Hematopoietic multipotent progenitor cell treated with erythropoietin and hydrocortisone succinate and interleukin-3 and kit ligand, for 17 days (in vitro differentiated cells): ENCODE results near the gene ACBD6.
A peak's percentile ranks its signal among the peaks of the same experiment; 100 is the strongest.

Experiments used
- DNase-seq: peaks from one replicate; pipeline ENCODE4 v3.0.0-alpha.2; 2015; ENCODE audit warnings: low spot score

Gene ACBD6

GRCh38 chr1:180524915-180525714 lies 22.7 kb upstream of the ACBD6 start:
- DNase-seq, result no peak

DNA sequence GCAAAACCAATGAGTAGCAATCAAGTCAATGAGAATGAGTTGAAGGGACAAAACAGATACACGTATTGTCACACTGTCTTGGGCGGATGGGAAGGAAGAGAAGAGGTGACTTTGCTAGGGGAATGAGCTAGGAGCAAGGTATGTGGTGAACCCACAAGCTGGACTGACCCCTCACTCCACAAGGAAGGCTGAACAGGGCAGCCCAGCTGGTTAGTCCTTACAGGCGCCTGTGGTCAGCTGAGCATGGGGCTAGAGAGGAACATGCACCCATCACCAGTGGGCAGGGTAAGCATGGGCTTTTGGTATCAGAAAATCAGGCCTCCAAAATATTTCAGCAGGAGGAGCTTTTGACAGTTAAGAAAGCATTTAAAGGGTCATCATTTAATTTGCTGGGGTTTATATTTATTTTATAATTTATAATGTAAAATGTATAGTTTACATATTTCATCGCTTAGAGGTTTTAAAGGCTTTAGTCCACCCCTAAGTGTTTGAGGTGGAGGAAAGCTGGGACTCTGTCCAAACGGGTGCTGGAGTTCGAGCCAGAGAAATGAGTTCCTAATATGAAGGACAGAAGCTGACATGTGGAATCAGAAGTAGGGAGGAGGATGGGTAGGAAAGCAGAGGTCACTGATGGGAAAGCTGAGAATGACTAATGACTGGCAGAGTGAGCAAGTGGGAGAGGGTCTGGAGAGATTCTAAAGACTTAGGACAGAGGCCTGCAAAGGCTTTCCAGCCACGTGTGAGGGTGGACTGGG lies 22.0 kb upstream of the ACBD6 start:
- no peak for DNase-seq

GRCh38 chr1:180522213-180522515 lies 19.8 kb upstream of the ACBD6 start:
- DNase-seq, result no peak

GRCh38 chr1:180521474-180522212 lies 19.3 kb upstream of the ACBD6 start:
- no peak for DNase-seq

DNA sequence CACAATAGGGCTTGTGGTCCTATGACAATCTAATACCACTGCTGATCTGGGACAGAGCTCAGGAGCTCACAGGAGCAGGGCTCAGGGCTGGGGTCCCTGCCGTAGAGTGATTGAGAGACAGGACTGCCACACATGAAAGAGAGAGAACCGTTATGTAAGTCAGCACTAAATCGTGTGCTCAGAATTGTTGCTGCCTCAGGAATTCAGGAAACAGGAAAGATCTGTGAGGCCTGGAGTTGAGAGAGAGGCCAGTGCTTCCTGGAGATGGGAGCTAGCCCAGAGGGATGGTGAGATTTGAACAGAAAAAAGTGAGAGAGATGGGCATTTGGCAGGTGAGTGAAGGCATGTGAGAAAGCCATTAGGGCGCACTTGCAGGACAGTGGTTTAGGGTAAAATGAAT lies 17.5 kb upstream of the ACBD6 start:
- DNase-seq, result no peak

DNA sequence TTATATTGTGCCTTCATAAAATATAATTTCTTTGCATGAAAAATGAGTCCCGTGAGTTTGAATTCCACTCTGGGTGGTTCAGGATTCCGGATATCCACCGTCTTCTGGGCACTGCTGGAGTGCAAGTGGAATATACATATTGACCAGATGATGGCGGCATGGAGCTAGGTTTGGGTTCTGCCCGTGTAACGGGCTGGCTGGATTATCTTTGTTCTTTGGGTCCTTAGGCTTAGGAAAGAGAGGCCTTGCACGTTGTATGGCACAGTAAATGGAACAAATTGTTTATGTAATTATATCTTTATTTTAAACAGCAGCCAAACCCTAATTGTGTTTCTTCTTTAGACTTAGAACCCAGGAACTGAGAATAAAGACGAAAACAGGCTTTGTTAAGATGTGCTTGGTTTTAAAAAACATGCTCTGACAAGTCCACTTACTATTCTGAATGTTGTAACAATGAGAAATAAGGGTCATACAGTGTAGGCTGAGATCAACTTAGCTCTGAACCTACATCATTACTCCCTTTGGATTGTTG lies 13.5 kb upstream of the ACBD6 start:
- peak; percentile 79 for DNase-seq

DNA sequence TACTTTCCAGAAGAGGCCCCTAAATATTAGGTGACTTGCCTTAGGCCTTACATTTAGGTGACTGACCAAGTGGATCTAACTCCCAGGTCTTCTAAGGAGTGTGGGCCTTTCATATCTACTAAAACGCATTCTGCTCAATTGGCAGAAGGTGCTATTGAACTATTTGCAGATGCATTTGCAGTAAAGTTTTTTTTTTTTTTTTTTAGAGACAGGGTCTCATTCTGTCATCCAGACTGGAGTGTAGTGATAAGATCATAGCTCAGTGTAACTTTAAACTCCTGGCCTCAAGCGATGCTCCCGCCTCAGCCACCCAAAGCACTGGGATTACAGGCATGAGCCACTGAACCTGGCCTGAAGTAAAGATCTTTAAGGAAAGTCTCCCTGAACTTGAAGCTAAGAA lies 13.0 kb upstream of the ACBD6 start:
- DNase-seq, result no peak

DNA sequence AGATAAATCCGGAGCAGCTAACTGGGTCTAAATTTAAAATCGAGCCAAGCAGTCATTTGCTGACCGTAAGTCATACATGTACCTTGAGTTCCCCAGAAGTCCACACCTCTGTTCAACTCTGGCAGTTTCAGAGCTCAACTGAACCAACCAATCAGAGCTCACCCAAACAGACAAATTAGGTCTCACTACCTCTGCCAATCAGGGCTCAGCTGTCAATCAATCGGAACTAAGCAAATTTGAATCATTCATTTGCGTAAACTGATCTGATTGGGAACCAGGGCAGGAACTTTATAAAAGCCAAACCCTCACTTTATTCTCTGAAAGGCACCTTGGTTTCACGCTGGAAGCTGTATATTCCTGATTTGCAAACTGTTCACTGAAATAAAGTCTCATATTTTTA lies 11.2 kb upstream of the ACBD6 start:
- no peak for DNase-seq

DNA sequence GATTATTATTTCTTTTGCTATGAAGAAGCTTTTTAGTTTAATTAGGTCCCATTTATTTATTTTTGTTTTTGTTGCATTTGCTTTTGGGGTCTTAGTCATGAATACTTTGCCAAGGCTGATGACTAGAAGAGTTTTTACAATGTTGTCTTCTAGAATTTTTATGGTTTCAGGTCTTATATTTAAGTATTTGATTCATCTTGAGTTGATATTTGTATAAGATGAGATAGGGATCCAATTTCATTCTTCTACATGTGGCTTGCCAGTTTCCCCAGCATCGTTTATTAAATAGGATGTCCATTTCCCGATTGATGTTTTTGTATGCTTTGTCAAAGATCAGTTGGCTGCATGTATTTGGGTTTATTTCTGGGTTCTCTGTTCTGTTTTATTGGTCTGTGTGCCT lies 8.5 kb upstream of the ACBD6 start:
- no peak for DNase-seq

- no peak for DNase-seq
Observed at GRCh38 chr1:180508725-180509097, 6.3 kb upstream of the ACBD6 start.

DNA sequence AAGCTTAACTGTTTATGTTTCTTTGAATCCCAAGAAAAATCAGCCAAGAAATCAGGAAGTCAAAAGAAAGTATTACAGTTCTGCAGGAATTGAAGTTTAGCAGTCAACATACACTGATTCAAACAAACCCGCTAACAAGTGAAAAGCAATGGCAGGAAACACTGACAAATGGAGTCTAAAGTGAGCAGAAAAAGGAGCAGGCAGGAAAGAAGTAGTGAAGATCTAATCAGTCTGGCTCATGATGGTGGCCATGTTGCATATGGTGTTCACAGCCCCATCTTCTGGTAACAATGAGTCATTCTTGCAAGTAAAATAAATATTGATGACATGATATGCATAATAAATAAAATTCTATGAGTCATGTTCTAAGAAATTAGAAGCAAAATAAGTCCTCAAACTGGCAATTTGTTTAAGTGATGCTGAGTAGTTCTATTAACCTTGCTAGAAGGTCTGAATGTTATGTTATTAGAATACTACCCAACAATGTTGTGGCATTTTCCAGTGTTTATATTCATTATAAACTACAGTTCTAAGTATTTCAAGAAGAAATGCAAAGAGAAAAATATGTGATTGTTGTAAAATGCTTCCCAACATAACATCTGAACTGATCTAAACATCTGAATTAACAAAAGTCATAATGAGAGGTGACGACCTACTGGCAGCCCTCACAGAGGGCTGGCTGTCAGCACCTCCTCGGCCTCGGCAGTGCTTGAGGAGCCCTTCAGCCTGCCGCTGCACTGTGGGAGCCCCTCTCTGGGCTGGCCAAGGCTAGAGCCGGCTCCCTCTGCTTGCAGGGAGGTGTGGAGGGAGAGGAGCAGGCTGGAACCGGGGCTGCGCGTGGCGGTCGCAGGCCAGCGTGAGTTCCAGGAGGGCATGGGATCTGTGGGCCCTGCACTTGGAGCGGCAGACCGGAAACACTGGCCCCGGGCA lies 5.7 kb upstream of the ACBD6 start:
- no peak for DNase-seq

GRCh38 chr1:180505732-180506335 lies 3.5 kb upstream of the ACBD6 start:
- DNase-seq, result no peak

GRCh38 chr1:180504186-180504585 lies 1.8 kb upstream of the ACBD6 start:
- DNase-seq, result no peak

DNA sequence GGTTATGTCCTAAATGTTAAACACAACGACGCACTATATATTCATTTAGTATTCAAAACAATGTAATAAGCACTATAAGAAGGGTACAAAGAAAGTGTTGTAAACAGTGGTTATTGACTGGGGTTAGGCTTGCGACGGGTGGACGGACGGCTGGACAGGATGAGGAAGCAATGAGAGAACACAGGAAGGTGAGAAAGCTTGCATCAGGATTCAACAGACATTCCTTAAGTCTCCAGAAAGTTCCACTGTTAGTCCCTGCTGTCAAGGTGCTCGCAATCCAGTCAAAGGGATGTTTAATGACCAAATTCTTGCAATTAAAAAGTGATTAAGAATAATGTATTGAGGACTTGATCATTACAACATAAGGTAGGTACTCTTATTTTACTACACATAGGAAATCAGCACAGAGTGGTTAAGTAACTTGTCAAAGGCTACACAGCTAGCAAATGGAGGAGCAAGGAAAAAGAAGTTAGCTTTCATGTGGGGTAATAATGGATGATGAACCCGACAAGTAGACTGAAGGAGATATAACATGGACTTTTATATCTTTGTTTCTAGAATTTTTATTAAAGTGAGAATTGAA lies 994 bp upstream of the ACBD6 start:
- no peak for DNase-seq

- no peak for DNase-seq
Observed at GRCh38 chr1:180501865-180502360, 464 bp downstream of the ACBD6 start.

- no peak for DNase-seq
Observed at GRCh38 chr1:180500689-180501088, 1.7 kb downstream of the ACBD6 start.

GRCh38 chr1:180498594-180498993 lies 3.8 kb downstream of the ACBD6 start:
- DNase-seq, result no peak

GRCh38 chr1:180497826-180498225 lies 4.6 kb downstream of the ACBD6 start:
- DNase-seq, result no peak

DNA sequence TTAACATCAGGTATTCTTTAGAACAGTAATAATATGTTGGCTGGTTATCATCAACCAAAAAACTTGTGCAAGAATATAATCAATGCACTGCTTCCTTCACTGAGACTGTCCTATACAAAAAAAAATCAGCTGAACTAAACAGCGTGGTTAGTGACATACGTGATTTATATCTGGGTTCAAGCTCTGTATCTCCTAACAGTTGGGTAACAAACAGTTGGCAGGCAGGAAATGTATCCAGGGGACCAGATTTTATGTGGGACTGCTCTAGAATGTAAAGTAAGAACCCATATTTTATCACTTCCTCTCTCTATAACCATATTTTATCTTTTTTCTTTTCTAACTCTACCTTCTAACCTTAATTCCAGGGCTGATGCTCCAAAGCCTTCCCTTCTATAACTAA lies 8.0 kb downstream of the ACBD6 start:
- no peak for DNase-seq

- DNase-seq, result no peak
Observed at GRCh38 chr1:180489976-180490375, 12.4 kb downstream of the ACBD6 start.

GRCh38 chr1:180489313-180489712 lies 13.1 kb downstream of the ACBD6 start:
- no peak for DNase-seq
